Measurements from ENCODE around the gene PVALEF. TPM values are rescaled to one million over a fixed set of nuclear protein-coding genes. Genes with fewer than 3 reads are reported as not detected.

Gene PVALEF
- total RNA-seq, 1 donor from 2014 or later: 0.29 TPM

- Mint-ChIP-seq H3K4me1 (ENCODE audit: low read depth, unreplicated experiment) (peaks cover 8% of the 10 kb centered on the region), H3K4me3 (ENCODE audit: unreplicated experiment) (no peak overlapping the region), H3K36me3 (ENCODE audit: unreplicated experiment) (no peaks in the 10 kb centered on the region), H3K27me3 (ENCODE audit: unreplicated experiment) (peaks cover 4% of the 10 kb centered on the region), H3K9me3 (ENCODE audit: unreplicated experiment) (no peaks in the 10 kb centered on the region), H3K27ac (ENCODE audit: unreplicated experiment) (no peak overlapping the region)
- no peak for TF ChIP-seq CTCF (IDR thresholded peaks at IDR 0.05; ENCODE audit: partially characterized antibody, unreplicated experiment)
- no peak for DNase-seq
These were observed 16.5 kb downstream of the PVALEF start for GRCh38 chr17:81181811-81182185.

GRCh38 chr17:81182596-81182995 lies 17.3 kb downstream of the PVALEF start:
- DNase-seq: no peak
- peaks cover 4% of the 10 kb centered on the region for H3K27me3 Mint-ChIP-seq (ENCODE audit: unreplicated experiment)
- no peak for TF ChIP-seq CTCF (IDR thresholded peaks at IDR 0.05; ENCODE audit: partially characterized antibody, unreplicated experiment)
- H3K4me3 Mint-ChIP-seq (ENCODE audit: unreplicated experiment): no peak overlapping the region
- no peak overlapping the region for H3K27ac Mint-ChIP-seq (ENCODE audit: unreplicated experiment)
- H3K4me1 Mint-ChIP-seq (ENCODE audit: low read depth, unreplicated experiment): peaks cover 8% of the 10 kb centered on the region
- H3K36me3 Mint-ChIP-seq (ENCODE audit: unreplicated experiment): no peaks in the 10 kb centered on the region
- no peaks in the 10 kb centered on the region for H3K9me3 Mint-ChIP-seq (ENCODE audit: unreplicated experiment)

- Mint-ChIP-seq H3K36me3 (ENCODE audit: unreplicated experiment) (no peaks in the 10 kb centered on the region), H3K4me3 (ENCODE audit: unreplicated experiment) (no peak overlapping the region), H3K4me1 (ENCODE audit: low read depth, unreplicated experiment) (peaks cover 8% of the 10 kb centered on the region), H3K27me3 (ENCODE audit: unreplicated experiment) (peaks cover 4% of the 10 kb centered on the region), H3K9me3 (ENCODE audit: unreplicated experiment) (no peaks in the 10 kb centered on the region), H3K27ac (ENCODE audit: unreplicated experiment) (no peak overlapping the region)
- no peak for TF ChIP-seq CTCF (IDR thresholded peaks at IDR 0.05; ENCODE audit: partially characterized antibody, unreplicated experiment)
- DNase-seq: no peak
These were observed 18.0 kb downstream of the PVALEF start for GRCh38 chr17:81183316-81183715.

- DNase-seq: no peak
- Mint-ChIP-seq H3K36me3 (ENCODE audit: unreplicated experiment) (no peaks in the 10 kb centered on the region), H3K27me3 (ENCODE audit: unreplicated experiment) (peaks cover 4% of the 10 kb centered on the region), H3K27ac (ENCODE audit: unreplicated experiment) (no peak overlapping the region), H3K4me3 (ENCODE audit: unreplicated experiment) (no peak overlapping the region), H3K9me3 (ENCODE audit: unreplicated experiment) (no peaks in the 10 kb centered on the region), H3K4me1 (ENCODE audit: low read depth, unreplicated experiment) (peaks cover 8% of the 10 kb centered on the region)
- no peak for TF ChIP-seq CTCF (IDR thresholded peaks at IDR 0.05; ENCODE audit: partially characterized antibody, unreplicated experiment)
These were observed 18.5 kb downstream of the PVALEF start for GRCh38 chr17:81183807-81184206.

- Mint-ChIP-seq H3K27ac (ENCODE audit: unreplicated experiment) (no peak overlapping the region), H3K4me3 (ENCODE audit: unreplicated experiment) (no peak overlapping the region), H3K9me3 (ENCODE audit: unreplicated experiment) (no peaks in the 10 kb centered on the region), H3K27me3 (ENCODE audit: unreplicated experiment) (peaks cover 4% of the 10 kb centered on the region), H3K36me3 (ENCODE audit: unreplicated experiment) (no peaks in the 10 kb centered on the region), H3K4me1 (ENCODE audit: low read depth, unreplicated experiment) (peaks cover 8% of the 10 kb centered on the region)
- TF ChIP-seq CTCF (IDR thresholded peaks at IDR 0.05; ENCODE audit: partially characterized antibody, unreplicated experiment): no peak
- DNase-seq: no peak
These were observed 19.2 kb downstream of the PVALEF start for GRCh38 chr17:81184555-81184954.

Measured in glutamatergic neuron (in vitro differentiated cells).